ENCODE data around the gene P2RY14. TPM values are rescaled to one million over a fixed set of nuclear protein-coding genes. Genes with fewer than 3 reads are reported as not detected.

The P2RY14 gene
- total and polyA plus RNA-seq, 12 donors: 0.17 to 2.4 (median 0.57) TPM; not detected in 1

DNA sequence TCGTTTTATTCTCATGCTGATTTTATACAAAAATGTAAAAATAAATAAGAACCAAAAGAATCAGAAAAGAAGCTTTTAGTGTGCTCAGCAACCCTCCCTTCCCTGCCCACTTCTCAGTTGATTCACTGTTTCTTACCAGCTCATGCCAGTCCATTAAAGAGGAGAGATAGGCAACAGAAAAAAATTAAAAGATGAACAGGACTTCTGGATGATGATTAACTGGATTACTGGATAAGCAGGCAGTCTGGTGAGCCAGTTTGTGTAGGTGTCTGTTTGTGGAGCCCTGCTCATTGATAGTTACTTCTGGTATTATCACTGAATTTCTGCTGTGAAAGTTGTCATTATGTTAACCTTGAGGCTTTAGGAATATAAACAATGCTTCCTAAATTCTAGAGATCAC, 60.2 kb downstream of the P2RY14 start:
- Histone ChIP-seq H3K27ac (no peak overlapping the region), H3K9me3 (replicated peaks in 1 of 3) (no peaks in the 10 kb centered on the region), H3K36me3 (replicated peaks in 1 of 2) (no peaks in the 10 kb centered on the region), H3K4me1 (replicated peaks in 1 of 2) (peaks cover 14 to 36% of the 10 kb centered on the region in 2 donors), H3K27me3 (no peaks in the 10 kb centered on the region), H3K4me3 (no peak overlapping the region)
- WGBS, 4 donors: 17 to 27% (median 23%) methylated on average over 1 of the region's 1 CpG
- no peak for TF ChIP-seq POLR2A (IDR thresholded peaks at IDR 0.05)
- TF ChIP-seq, protein P1, sequence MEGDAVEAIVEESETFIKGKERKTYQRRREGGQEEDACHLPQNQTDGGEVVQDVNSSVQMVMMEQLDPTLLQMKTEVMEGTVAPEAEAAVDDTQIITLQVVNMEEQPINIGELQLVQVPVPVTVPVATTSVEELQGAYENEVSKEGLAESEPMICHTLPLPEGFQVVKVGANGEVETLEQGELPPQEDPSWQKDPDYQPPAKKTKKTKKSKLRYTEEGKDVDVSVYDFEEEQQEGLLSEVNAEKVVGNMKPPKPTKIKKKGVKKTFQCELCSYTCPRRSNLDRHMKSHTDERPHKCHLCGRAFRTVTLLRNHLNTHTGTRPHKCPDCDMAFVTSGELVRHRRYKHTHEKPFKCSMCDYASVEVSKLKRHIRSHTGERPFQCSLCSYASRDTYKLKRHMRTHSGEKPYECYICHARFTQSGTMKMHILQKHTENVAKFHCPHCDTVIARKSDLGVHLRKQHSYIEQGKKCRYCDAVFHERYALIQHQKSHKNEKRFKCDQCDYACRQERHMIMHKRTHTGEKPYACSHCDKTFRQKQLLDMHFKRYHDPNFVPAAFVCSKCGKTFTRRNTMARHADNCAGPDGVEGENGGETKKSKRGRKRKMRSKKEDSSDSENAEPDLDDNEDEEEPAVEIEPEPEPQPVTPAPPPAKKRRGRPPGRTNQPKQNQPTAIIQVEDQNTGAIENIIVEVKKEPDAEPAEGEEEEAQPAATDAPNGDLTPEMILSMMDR (IDR thresholded peaks at IDR 0.05): no peak
- no peak for DNase-seq
- intact Hi-C loops (cut with DNase I): no loop called here

- H3K27me3 ChIP-seq: no peaks in the 10 kb centered on the region
- 82 to 85% (median 84%) methylated on average over 3 of the region's 3 CpGs for WGBS, 4 donors
- H3K9me3 ChIP-seq (replicated peaks in 1 of 3): no peaks in the 10 kb centered on the region
- peaks cover 14 to 36% of the 10 kb centered on the region in 2 donors for H3K4me1 ChIP-seq (replicated peaks in 1 of 2)
- H3K4me3 ChIP-seq: no peak overlapping the region
- TF ChIP-seq POLR2A (IDR thresholded peaks at IDR 0.05): no peak
- TF ChIP-seq, protein P1 (IDR thresholded peaks at IDR 0.05): no peak
- intact Hi-C loops (cut with DNase I): no loop called here
- no peaks in the 10 kb centered on the region for H3K36me3 ChIP-seq (replicated peaks in 1 of 2)
- no peak for DNase-seq
- H3K27ac ChIP-seq: no peak overlapping the region
These were observed 61.4 kb downstream of the P2RY14 start for GRCh38 chr3:151216641-151217607.

GRCh38 chr3:151214459-151214858, 63.9 kb downstream of the P2RY14 start:
- TF ChIP-seq POLR2A (IDR thresholded peaks at IDR 0.05): no peak
- TF ChIP-seq, protein P1 (IDR thresholded peaks at IDR 0.05): no peak
- no peak overlapping the region for H3K27ac ChIP-seq
- DNase-seq: no peak
- no peaks in the 10 kb centered on the region for H3K36me3 ChIP-seq (replicated peaks in 1 of 2)
- no peaks in the 10 kb centered on the region for H3K9me3 ChIP-seq (replicated peaks in 1 of 3)
- no peaks in the 10 kb centered on the region for H3K27me3 ChIP-seq
- H3K4me1 ChIP-seq (replicated peaks in 1 of 2): peaks cover 14 to 40% of the 10 kb centered on the region in 2 donors
- WGBS, 4 donors: 79 to 88% (median 84%) methylated on average over 1 of the region's 1 CpG
- H3K4me3 ChIP-seq: no peak overlapping the region
- intact Hi-C loops (cut with DNase I): no loop called here

DNA sequence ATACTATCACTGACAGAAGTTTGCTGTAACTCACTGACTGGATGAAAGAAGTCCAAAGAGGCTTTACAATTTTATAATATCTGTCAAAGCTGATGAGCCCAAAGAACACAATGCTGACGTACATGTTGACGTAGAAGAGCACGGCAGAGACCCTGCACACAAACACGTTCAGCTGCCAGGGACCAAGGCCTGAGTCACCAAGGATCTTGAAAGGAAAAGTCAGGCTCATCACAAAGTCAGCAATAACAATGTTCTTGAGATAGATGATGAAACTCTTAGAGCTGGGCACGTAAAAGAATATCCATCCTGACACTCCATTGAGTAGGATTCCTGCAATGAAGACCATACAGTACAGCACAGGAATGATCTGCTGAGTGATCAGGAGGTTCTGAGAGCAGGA, 64.5 kb downstream of the P2RY14 start:
- H3K27me3 ChIP-seq: no peaks in the 10 kb centered on the region
- H3K36me3 ChIP-seq (replicated peaks in 1 of 2): no peaks in the 10 kb centered on the region
- no peak overlapping the region for H3K4me3 ChIP-seq
- no peaks in the 10 kb centered on the region for H3K9me3 ChIP-seq (replicated peaks in 1 of 3)
- H3K4me1 ChIP-seq (replicated peaks in 1 of 2): peaks cover 9 to 34% of the 10 kb centered on the region in 2 donors
- intact Hi-C loops (cut with DNase I): no loop called here
- 86 to 93% (median 90%) methylated on average over 5 of the region's 5 CpGs for WGBS, 4 donors
- DNase-seq: no peak
- no peak for TF ChIP-seq POLR2A (IDR thresholded peaks at IDR 0.05)
- TF ChIP-seq, protein P1 (IDR thresholded peaks at IDR 0.05): no peak
- H3K27ac ChIP-seq: no peak overlapping the region
